CD14-positive monocyte (primary cell): ENCODE results near the gene DSCAML1. TPM values are rescaled to one million over a fixed set of nuclear protein-coding genes. Genes with fewer than 3 reads are reported as not detected.

ENCODE experiments used
- DNase-seq, 3 donors: peaks; one replicate each; pipeline ENCODE4 v3.0.0-alpha.2; 2011 to 2022
- H2AFZ ChIP-seq: 2 replicates; pipeline ENCODE4 v1.6.0; 2012; ENCODE audit warnings: mild to moderate bottlenecking, low read depth, low read length, inconsistent platforms; ENCODE audit not compliant: insufficient read depth, poor library complexity, severe bottlenecking
- H3K27ac ChIP-seq, 2 donors: 1 replicate in 1 of 2; 2 replicates in 1 of 2; pipeline ENCODE4 v1.5.1; 2012 to 2013; ENCODE audit warnings: low read length in 2 of 2, control low read depth in 1 of 2, inconsistent platforms in 1 of 2, low read depth in 1 of 2, mild to moderate bottlenecking in 1 of 2
- H3K27me3 ChIP-seq, 2 donors: one replicate each; pipeline versions ENCODE4 v1.6.0 to v1.6.1; 2011 to 2013; ENCODE audit warnings: low read length in 2 of 2; ENCODE audit not compliant: control insufficient read depth in 2 of 2, insufficient read depth in 2 of 2
- H3K36me3 ChIP-seq, 2 donors: replicated peaks in 1 of 2; 1 replicate in 1 of 2; 2 replicates in 1 of 2; pipeline versions ENCODE4 v1.5.1 to v1.6.1; 2012 to 2013; ENCODE audit warnings: low read length in 2 of 2, control low read depth in 1 of 2, inconsistent platforms in 1 of 2, mild to moderate bottlenecking in 1 of 2; ENCODE audit not compliant: insufficient read depth in 2 of 2, control insufficient read depth in 1 of 2
- H3K4me1 ChIP-seq, 2 donors: 1 replicate in 1 of 2; 2 replicates in 1 of 2; pipeline versions ENCODE4 v1.5.1 to v1.6.1; 2012 to 2013; ENCODE audit warnings: low read length in 2 of 2, control low read depth in 1 of 2, inconsistent platforms in 1 of 2, mild to moderate bottlenecking in 1 of 2, moderate library complexity in 1 of 2; ENCODE audit not compliant: insufficient read depth in 2 of 2, control insufficient read depth in 1 of 2
- H3K4me2 ChIP-seq: replicated peaks from 2 replicates; pipeline ENCODE3; 2012; ENCODE audit warnings: low read length, moderate library complexity, mild to moderate bottlenecking; ENCODE audit not compliant: poor library complexity, severe bottlenecking; ENCODE audit errors: extremely low read depth
- H3K4me3 ChIP-seq, 3 experiments: fragments of 200-600 bp in 1 of 3; sonication (generic) in 1 of 3; replicated peaks in 1 of 3; 1 replicate in 2 of 3; 2 replicates in 1 of 3; pipeline ENCODE4 v1.5.1; 2011 to 2013; ENCODE audit warnings: low read length in 3 of 3, mild to moderate bottlenecking in 3 of 3, control low read depth in 2 of 3, low read depth in 2 of 3, inconsistent platforms in 1 of 3, moderate library complexity in 1 of 3
- H3K79me2 ChIP-seq: 2 replicates; pipeline ENCODE4 v1.6.0; 2012; ENCODE audit warnings: mild to moderate bottlenecking, control low read depth, inconsistent platforms, low read length, moderate library complexity; ENCODE audit not compliant: insufficient read depth
- H3K9ac ChIP-seq: 2 replicates; pipeline ENCODE4 v1.6.0; 2017; ENCODE audit warnings: low read length, mild to moderate bottlenecking; ENCODE audit not compliant: insufficient read depth, poor library complexity, severe bottlenecking
- H3K9me3 ChIP-seq, 2 donors: replicated peaks in 1 of 2; 1 replicate in 1 of 2; 2 replicates in 1 of 2; pipeline versions ENCODE4 v1.5.1 to v1.6.1; 2012 to 2013; ENCODE audit warnings: low read length in 2 of 2, control low read depth in 1 of 2; ENCODE audit not compliant: control insufficient read depth in 1 of 2, insufficient read depth in 1 of 2
- H4K20me1 ChIP-seq: 2 replicates; pipeline ENCODE4 v1.6.0; 2012; ENCODE audit warnings: mild to moderate bottlenecking, low read length, control low read depth, moderate library complexity; ENCODE audit not compliant: insufficient read depth
- H3K27ac Mint-ChIP-seq, 7 donors: one replicate each; pipeline ENCODE4 v1.8.0; 2020; ENCODE audit warnings: mild to moderate bottlenecking in 7 of 7, mixed read lengths in 7 of 7, moderate library complexity in 6 of 7, inconsistent platforms in 2 of 7
- H3K27me3 Mint-ChIP-seq, 3 donors: one replicate each; pipeline ENCODE4 v1.8.0; 2021 to 2022; ENCODE audit warnings: low read depth in 3 of 3, mild to moderate bottlenecking in 3 of 3, mixed read lengths in 3 of 3, moderate library complexity in 3 of 3, inconsistent platforms in 1 of 3
- H3K36me3 Mint-ChIP-seq, 2 donors: one replicate each; pipeline ENCODE4 v1.8.0; 2020; ENCODE audit warnings: mixed read lengths in 2 of 2, inconsistent platforms in 1 of 2, mild to moderate bottlenecking in 1 of 2
- H3K4me1 Mint-ChIP-seq: one replicate; pipeline ENCODE4 v1.8.0; 2020; ENCODE audit warnings: mild to moderate bottlenecking, mixed read lengths
- H3K4me3 Mint-ChIP-seq, 2 donors: one replicate each; pipeline ENCODE4 v1.8.0; 2020; ENCODE audit warnings: mild to moderate bottlenecking in 2 of 2, mixed read lengths in 2 of 2, moderate library complexity in 1 of 2
- H3K9me3 Mint-ChIP-seq, 7 donors: one replicate each; pipeline ENCODE4 v1.8.0; 2020 to 2022; ENCODE audit warnings: mixed read lengths in 7 of 7, mild to moderate bottlenecking in 6 of 7, moderate library complexity in 6 of 7, inconsistent platforms in 2 of 7
- CTCF ChIP-seq: fragments of 200-600 bp; IDR thresholded peaks from one replicate; pipeline ENCODE4 v1.8.0; 2022; ENCODE audit warnings: antibody characterized with exemption, mild to moderate bottlenecking
- WGBS: methylation state at CpG from one replicate; pipeline ENCODE4 v1.1.5; 2013; ENCODE audit warnings: missing lambda C conversion rate; ENCODE audit not compliant: insufficient coverage; 5-methylcytosine and 5-hydroxymethylcytosine counted together
- intact Hi-C, 2 donors: fragments of 100-400 bp; cut with micrococcal nuclease; formaldehyde crosslinking; loops; one replicate each; pipeline versions ENCODE4 v1.15.0 to v1.15.1; 2023
- polyA plus RNA-seq, 3 donors: library from polyadenylated mRNA; depleted of rRNA in 1 of 3; unstranded in 2 of 3; stranded (reverse) in 1 of 3; fragments of 300-500 nt in 2 of 3; fragments of >200 nt in 1 of 3; fragmentation: Illumina TruSeq in 2 of 3; gene quantifications; 1 replicate in 2 of 3; 2 replicates in 1 of 3; pipeline ENCODE4 v1.2.3, GENCODE V29; 2012 to 2021

DSCAML1 gene
- polyA plus RNA-seq, 3 donors, result not detected

- Histone ChIP-seq H3K4me1 (no peaks in the 10 kb centered on the region), H3K36me3 (no peaks in the 10 kb centered on the region), H2AFZ (no peak overlapping the region), H3K27me3 (peaks cover 0 to 3% of the 10 kb centered on the region in 2 donors), H3K4me3 (no peak overlapping the region), H3K79me2 (no peaks in the 10 kb centered on the region), H3K27ac (no peak overlapping the region), H3K9ac (no peak overlapping the region), H4K20me1 (no peaks in the 10 kb centered on the region), H3K9me3 (no peaks in the 10 kb centered on the region), H3K4me2 (no peak overlapping the region)
- 76% methylated on average over 12 of the region's 15 CpGs for WGBS
- Mint-ChIP-seq H3K4me3 (no peak overlapping the region), H3K27me3 (peaks cover 0 to 9% (median 2%) of the 10 kb centered on the region in 3 donors), H3K4me1 (no peaks in the 10 kb centered on the region), H3K27ac (peak overlapping the region in 1 of 7 donors; percentile 8), H3K36me3 (no peaks in the 10 kb centered on the region), H3K9me3 (no peaks in the 10 kb centered on the region)
- intact Hi-C loops, result no loop called here
- TF ChIP-seq CTCF, result no peak
- DNase-seq, result no peak
Observed at GRCh38 chr11:117583063-117583801, 213.8 kb downstream of the DSCAML1 start.

- no CpG with 5 or more reads among the region's 6 CpGs for WGBS
- H3K36me3 Mint-ChIP-seq, result no peaks in the 10 kb centered on the region
- Histone ChIP-seq H3K79me2 (no peaks in the 10 kb centered on the region), H3K27ac (no peak overlapping the region), H2AFZ (no peak overlapping the region), H4K20me1 (no peaks in the 10 kb centered on the region), H3K4me1 (no peaks in the 10 kb centered on the region), H3K27me3 (peaks cover 0 to 3% of the 10 kb centered on the region in 2 donors), H3K4me2 (no peak overlapping the region), H3K9ac (no peak overlapping the region), H3K4me3 (no peak overlapping the region), H3K36me3 (no peaks in the 10 kb centered on the region), H3K9me3 (no peaks in the 10 kb centered on the region)
- H3K4me1 Mint-ChIP-seq, result no peaks in the 10 kb centered on the region
- DNase-seq, result no peak
- peaks cover 0 to 12% (median 4%) of the 10 kb centered on the region in 3 donors for H3K27me3 Mint-ChIP-seq
- peaks cover 0 to 4% (median 0%) of the 10 kb centered on the region in 7 donors for H3K9me3 Mint-ChIP-seq
- H3K27ac Mint-ChIP-seq, result no peak overlapping the region
- TF ChIP-seq CTCF, result no peak
- no peak overlapping the region for H3K4me3 Mint-ChIP-seq
- intact Hi-C loops, result no loop called here
Observed at GRCh38 chr11:117582433-117582832, 214.6 kb downstream of the DSCAML1 start.
